ENCODE data around the gene HERC2. TPM values are rescaled to one million over a fixed set of nuclear protein-coding genes. Genes with fewer than 3 reads are reported as not detected.
A peak's percentile ranks its signal among the peaks of the same experiment; 100 is the strongest.
"Not testable (repeated sequence)": the region's sequence is repeated elsewhere in the genome, so short reads cannot be mapped to it uniquely, and the experiment has no call there.

The HERC2 gene
- total and polyA plus RNA-seq, 5 experiments from 2014 or later: 7.9 to 46.4 (median 11.3) TPM

DNA sequence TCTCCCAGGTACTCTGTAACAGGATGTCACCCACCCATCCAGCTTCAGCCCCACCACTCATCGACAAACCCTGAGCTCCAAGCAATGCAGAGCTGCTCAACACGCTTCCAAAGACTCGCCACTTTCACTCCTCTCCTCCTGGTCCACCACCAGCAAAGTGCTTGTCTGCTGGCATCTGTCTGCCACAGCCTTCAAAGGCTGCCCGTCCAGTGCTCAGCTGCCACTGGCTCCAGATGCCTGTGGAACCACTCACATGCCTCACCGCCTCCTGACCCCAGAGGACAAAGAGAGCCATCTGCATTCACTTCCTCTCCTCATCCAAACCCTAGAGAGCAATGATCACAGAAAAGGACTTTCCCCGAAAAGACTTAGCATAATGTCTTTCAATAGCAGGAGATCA, 113.4 kb downstream of the HERC2 start:
- DNase-seq (no peak), ATAC-seq (no peak)
- H3K9me3 Mint-ChIP-seq: no peaks in the 10 kb centered on the region
- H3K27ac Mint-ChIP-seq: peak overlapping the region in 3 of 10 donors; percentile 11 to 67 (median 64)
- H3K27me3 Mint-ChIP-seq: no peaks in the 10 kb centered on the region
- H3K4me1 Mint-ChIP-seq: peaks cover 0 to 3% (median 0%) of the 10 kb centered on the region in 4 donors
- H3K4me3 Mint-ChIP-seq: no peak overlapping the region
- peaks cover 0 to 55% (median 12%) of the 10 kb centered on the region in 3 donors for H3K36me3 Mint-ChIP-seq
- POLR2A ChIA-PET: no interaction called here

DNA sequence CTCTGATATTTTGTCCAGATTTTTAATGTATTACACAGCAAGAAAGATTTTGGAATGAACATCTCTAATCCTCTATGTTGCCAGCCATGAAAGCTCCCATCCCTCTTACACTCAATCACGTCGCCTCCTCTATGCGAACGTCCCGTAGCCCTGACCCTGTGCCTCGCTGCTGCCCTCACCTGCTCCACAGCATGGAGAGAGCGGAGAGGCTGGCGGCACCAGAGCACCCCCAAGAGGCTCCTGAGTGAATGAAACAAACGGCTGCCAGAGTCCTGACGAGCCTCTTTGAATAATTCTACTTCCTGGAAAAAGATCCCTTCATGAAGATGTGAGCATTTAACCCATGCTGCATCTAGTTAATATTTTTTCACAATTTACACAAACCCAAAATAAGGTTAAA, 116.3 kb downstream of the HERC2 start:
- H3K4me1 Mint-ChIP-seq, H3K4me3 Mint-ChIP-seq, H3K27ac Mint-ChIP-seq, DNase-seq, H3K9me3 Mint-ChIP-seq, ATAC-seq, POLR2A ChIA-PET, H3K27me3 Mint-ChIP-seq: not testable (repeated sequence)
- H3K36me3 Mint-ChIP-seq: peaks cover 4 to 64% (median 13%) of the 10 kb centered on the region in 3 donors

DNA sequence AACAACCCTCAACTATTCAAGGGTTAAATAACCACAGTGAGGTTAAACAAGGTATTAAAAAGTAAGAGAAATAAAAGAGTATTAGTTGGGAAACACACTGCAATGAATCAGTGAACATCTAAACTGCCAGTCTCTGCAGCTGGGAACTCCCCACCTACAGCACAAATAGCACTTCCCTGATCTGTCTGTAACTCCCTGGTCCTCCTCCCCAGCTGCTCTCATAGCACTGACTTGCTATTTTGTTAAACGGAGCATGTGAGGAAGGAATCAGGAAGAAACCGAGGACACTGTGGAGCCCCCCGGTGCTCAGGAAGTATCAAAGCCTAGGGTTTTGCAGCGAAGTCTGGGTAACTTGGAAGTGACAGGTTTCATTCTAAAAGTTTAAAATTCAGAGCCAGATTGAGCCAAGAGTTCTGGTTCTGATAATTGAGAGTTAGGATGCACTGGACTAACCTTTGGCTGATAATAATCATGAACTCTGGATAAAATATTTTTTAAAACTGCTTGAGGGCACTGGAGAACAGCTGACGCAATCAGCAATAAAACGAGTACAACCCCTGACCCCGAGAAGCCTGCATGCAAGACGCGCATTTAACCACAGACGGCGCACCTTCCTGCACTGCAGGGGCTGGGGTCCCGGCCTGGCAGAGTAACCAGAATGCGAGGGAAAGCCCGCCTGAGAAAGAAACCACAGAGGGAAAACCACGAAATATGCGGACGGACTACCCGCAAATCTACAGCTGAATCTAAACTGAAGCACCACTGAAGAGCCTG, 118.7 kb downstream of the HERC2 start:
- H3K4me3 Mint-ChIP-seq: peak overlapping the region in 2 of 10 donors; percentile 31 to 72
- peak in 1 of 10 donors; percentile 5 for DNase-seq
- H3K4me1 Mint-ChIP-seq, ATAC-seq, H3K9me3 Mint-ChIP-seq, H3K27me3 Mint-ChIP-seq, POLR2A ChIA-PET: not testable (repeated sequence)
- H3K27ac Mint-ChIP-seq: peak overlapping the region in 4 of 10 donors; percentile 53 to 85 (median 62)
- peaks cover 5 to 69% (median 21%) of the 10 kb centered on the region in 3 donors for H3K36me3 Mint-ChIP-seq

DNA sequence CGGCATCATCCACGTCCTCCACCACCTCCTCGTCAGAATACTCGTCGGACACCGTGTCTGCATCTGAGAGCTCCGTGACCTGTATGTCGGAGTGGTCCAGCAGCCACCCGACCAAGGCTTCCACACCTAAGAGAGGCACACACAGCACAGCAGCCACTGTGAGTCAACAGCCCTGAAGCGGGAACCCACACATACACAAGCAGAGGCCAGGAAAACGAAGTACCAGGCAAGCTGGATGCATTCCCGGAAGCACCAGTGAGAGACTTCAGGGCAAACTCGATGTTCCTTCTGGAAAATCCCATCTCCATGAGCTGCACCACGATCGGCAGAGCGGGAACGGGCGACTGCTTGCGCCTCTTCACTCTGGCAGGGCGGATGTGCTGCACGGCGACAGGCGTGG, 119.9 kb downstream of the HERC2 start:
- DNase-seq, H3K4me3 Mint-ChIP-seq, H3K27me3 Mint-ChIP-seq, ATAC-seq, H3K4me1 Mint-ChIP-seq, H3K9me3 Mint-ChIP-seq, POLR2A ChIA-PET: not testable (repeated sequence)
- Mint-ChIP-seq H3K36me3 (peaks cover 9 to 71% (median 30%) of the 10 kb centered on the region in 3 donors), H3K27ac (peak overlapping the region in 1 of 10 donors; percentile 57)

DNA sequence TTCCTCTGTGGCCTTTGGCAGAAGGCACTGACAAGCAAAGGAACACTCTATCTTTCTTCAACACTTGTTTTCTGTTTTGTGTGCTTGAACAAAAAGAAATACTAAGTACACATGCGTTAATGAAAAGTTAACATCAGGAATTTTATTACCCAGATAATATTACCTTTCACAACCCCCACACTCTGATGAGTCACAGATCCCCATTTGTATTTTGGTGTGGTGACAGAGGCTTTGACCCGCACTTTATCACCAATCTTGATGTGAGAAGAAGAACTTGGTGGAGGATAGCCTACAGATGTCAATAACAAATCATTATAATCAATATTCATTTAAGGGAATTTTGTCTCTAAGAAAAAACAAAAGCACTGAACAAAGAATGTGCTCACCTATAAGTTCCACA, 123.8 kb downstream of the HERC2 start:
- ATAC-seq, DNase-seq, H3K27me3 Mint-ChIP-seq, H3K9me3 Mint-ChIP-seq, H3K4me3 Mint-ChIP-seq, POLR2A ChIA-PET, H3K27ac Mint-ChIP-seq, H3K4me1 Mint-ChIP-seq: not testable (repeated sequence)
- H3K36me3 Mint-ChIP-seq: peaks cover 9 to 72% (median 47%) of the 10 kb centered on the region in 3 donors

DNA sequence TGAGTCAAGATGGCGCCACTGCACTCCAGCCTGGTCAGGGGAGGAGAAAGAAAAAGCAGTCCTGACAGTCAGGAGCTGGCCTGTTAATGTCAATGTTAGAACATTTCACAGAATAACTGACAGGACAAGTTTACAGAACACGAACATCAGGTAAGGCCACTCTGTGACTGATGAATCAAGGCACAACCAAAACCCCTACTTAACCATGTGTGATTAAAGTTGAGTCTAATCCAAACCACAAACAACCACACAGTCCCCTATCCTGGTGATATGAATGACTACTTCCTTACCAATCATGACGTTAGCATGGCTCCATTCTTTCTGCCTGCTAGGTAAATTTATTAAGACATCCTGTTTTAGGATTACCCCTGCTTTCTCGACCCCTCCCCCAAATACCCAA, 124.3 kb downstream of the HERC2 start:
- POLR2A ChIA-PET, H3K27me3 Mint-ChIP-seq, H3K27ac Mint-ChIP-seq, ATAC-seq, H3K9me3 Mint-ChIP-seq, H3K4me3 Mint-ChIP-seq, H3K4me1 Mint-ChIP-seq, DNase-seq: not testable (repeated sequence)
- peaks cover 9 to 77% (median 47%) of the 10 kb centered on the region in 3 donors for H3K36me3 Mint-ChIP-seq

DNA sequence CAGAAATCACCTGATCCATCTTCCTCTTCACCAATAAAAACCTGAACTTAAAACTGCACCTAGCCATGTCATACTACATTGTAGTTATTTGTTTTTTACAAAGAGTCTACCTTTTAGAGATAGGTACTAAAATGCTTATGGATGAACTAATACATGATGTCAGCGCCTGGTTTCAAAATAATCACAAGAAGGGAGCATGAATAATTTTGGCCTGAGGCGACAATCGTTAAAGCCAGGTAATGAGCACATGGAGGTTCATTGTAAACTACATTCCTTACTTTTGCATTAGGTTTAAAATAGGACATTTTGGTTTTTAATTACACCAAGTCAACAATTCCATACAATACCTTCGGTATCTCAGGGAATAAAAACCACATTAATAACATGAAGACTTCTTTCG, 125.4 kb downstream of the HERC2 start:
- DNase-seq, H3K4me1 Mint-ChIP-seq, H3K9me3 Mint-ChIP-seq, POLR2A ChIA-PET, ATAC-seq, H3K27me3 Mint-ChIP-seq, H3K27ac Mint-ChIP-seq, H3K4me3 Mint-ChIP-seq: not testable (repeated sequence)
- peaks cover 9 to 82% (median 55%) of the 10 kb centered on the region in 3 donors for H3K36me3 Mint-ChIP-seq

DNA sequence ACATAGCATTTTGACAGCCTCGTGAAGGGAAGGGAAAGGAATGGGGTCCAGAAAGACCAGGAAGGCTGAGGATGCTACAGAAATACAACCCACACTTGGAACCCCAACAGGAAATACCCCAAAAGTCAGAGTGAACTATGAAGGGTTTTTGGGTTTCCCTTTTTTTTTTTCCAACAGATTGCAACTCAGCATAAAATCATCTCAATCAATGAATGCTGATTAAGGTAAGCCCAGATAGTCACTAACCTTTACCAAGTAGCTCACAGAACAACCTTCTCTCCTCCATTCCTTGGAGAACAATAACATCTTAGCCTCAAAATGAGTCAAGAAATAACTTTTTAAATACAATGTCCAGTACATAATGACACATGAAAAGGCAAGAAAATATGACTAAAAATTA, 129.2 kb downstream of the HERC2 start:
- DNase-seq: no peak
- Mint-ChIP-seq H3K36me3 (peaks cover 0 to 80% (median 44%) of the 10 kb centered on the region in 3 donors), H3K4me1 (peaks cover 0 to 2% (median 0%) of the 10 kb centered on the region in 4 donors), H3K4me3 (peak overlapping the region in 1 of 10 donors; percentile 8), H3K27me3 (no peaks in the 10 kb centered on the region), H3K27ac (peak overlapping the region in 3 of 10 donors; percentile 33 to 66 (median 58)), H3K9me3 (no peaks in the 10 kb centered on the region)
- ATAC-seq: no peak
- POLR2A ChIA-PET: no interaction called here

DNA sequence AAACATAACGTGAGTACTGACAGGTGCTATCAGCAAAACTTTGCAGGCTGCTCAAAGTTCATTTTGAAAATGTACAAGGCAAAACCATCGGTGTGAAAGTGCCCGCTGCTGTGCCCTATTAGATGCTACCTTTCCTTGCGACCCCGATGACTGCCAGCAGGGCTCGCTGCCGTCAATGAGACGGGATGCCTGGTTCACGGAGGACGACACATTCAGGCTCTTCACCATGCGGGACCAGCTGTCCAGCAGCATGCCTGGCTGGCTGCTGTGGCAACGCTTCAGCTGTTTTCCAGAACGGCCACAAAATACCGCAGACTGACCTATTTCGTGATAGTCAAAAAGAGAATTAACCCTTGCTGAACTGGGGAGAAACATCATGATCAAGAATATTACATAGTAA, 130.1 kb downstream of the HERC2 start:
- ATAC-seq (no peak), DNase-seq (no peak)
- H3K9me3 Mint-ChIP-seq: no peaks in the 10 kb centered on the region
- peaks cover 0 to 82% (median 45%) of the 10 kb centered on the region in 3 donors for H3K36me3 Mint-ChIP-seq
- no peak overlapping the region for H3K27ac Mint-ChIP-seq
- POLR2A ChIA-PET: no interaction called here
- H3K27me3 Mint-ChIP-seq: no peaks in the 10 kb centered on the region
- no peak overlapping the region for H3K4me3 Mint-ChIP-seq
- peaks cover 0 to 2% (median 0%) of the 10 kb centered on the region in 4 donors for H3K4me1 Mint-ChIP-seq

DNA sequence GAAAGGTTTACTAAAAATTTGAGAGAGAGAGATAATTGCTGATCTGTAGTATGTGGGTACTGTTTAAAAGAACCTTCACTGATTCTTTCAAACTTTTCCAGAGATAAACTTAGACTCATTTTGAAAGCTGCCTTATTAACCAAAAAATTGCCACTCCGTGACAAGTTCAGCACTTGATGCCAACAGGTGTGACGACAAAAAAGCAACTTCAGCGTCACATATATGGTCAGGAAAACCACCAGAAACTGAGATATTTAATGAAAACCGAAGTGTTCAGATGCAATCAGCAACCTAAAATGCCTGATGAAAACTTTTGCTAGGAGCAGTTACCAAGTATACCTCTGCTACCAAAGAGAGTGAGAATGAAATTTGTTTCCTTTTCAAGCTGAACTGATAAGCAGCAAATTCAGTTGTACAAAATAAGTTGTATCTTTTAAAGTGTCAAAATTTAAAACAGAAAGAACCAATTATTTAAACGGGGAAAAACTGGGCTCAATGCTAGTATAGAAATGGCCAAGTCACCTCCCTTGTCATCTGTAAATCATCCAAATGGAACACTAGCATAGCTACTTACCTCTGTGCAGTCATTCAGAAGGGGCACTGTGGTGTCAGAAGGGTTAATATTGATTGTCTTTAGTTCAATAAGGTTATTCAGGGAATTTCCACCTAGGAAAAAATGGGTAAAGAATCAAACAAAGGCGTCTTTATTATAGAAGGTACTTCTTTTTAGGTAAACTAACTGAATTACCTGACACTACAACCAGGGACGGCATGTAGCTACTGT, 131.4 kb downstream of the HERC2 start:
- ATAC-seq: no peak
- no peak overlapping the region for H3K27ac Mint-ChIP-seq
- POLR2A ChIA-PET: no interaction called here
- no peaks in the 10 kb centered on the region for H3K9me3 Mint-ChIP-seq
- peaks cover 0 to 2% (median 0%) of the 10 kb centered on the region in 4 donors for H3K4me1 Mint-ChIP-seq
- H3K36me3 Mint-ChIP-seq: peaks cover 0 to 79% (median 41%) of the 10 kb centered on the region in 3 donors
- no peak for DNase-seq
- H3K4me3 Mint-ChIP-seq: peak overlapping the region in 1 of 10 donors; percentile 18
- no peaks in the 10 kb centered on the region for H3K27me3 Mint-ChIP-seq

DNA sequence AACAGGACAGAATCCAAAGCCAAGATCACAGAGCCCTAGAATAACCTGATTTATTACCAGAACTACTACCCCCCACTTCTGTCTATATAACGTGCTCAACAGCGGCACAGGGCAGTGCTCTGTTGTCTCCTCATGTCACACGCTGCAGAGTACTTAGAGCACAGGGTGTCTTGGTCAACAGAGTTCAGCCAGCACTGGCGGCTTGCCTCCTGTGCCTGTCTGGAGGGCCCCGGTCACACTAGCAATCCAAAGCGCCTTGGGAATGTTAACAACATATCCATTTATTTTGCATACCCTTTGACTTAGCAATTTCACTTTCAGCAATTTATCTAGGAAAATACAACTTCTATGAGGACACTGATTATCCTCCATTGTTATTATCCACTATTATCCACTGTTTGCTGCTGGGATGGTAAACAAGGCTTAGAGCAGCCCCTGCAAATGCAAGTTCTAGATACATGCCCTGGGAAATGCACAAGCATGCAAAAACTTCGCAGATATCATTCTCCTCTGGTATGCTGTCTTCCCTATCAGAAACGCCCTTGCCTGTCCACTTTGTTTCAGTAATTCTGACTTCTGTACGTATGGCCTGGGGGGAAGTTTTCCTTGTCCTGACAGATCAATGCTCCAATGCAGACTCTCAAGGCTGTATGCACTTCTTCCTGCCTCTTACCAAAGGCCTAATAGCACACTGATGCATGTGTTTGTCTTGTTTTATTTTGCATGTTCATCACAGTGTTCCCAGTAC, 136.7 kb downstream of the HERC2 start:
- H3K36me3 Mint-ChIP-seq: peaks cover 0 to 75% (median 25%) of the 10 kb centered on the region in 3 donors
- no peaks in the 10 kb centered on the region for H3K4me1 Mint-ChIP-seq
- no peak overlapping the region for H3K27ac Mint-ChIP-seq
- H3K9me3 Mint-ChIP-seq: no peaks in the 10 kb centered on the region
- no peak overlapping the region for H3K4me3 Mint-ChIP-seq
- ATAC-seq: no peak
- H3K27me3 Mint-ChIP-seq: no peaks in the 10 kb centered on the region
- POLR2A ChIA-PET: no interaction called here
- DNase-seq: no peak

DNA sequence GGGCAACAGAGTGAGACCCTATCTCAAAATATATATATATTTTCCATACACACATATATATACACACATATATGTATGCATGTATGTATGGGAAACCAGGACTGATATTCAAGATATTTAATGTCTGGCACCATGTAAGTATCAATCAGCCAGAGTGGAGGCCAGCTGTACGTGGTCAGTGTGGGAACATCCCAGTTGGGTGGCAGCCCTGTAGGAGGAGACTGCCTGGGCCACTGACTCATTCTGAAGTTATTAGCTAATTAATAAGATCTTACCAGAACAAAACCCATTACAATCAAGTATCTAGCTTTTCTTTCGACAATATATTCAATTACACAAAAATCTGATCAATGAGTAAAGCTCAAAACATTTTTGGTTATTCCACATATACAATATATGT, 137.8 kb downstream of the HERC2 start:
- POLR2A ChIA-PET: no interaction called here
- no peak for ATAC-seq
- no peak overlapping the region for H3K4me3 Mint-ChIP-seq

DNA sequence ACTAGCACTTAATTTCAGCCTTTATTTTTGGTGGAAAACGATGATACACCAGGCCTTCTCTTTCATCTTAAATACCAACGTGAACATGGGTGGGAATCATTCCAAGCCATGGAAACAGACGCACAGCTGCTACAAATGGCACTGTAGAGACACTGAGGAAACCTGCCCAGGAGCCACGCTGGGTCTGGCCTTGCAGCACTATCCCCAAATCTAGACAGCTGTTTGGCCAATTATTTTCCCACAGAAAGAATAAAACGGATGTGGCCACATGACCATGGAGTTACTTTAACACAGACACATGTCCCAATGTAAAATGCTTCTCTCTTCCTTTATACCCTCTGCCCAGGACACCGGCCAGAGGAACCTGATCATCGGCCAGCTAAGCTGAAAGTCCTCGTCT, 139.2 kb downstream of the HERC2 start:
- no peaks in the 10 kb centered on the region for H3K4me1 Mint-ChIP-seq
- no peak for DNase-seq
- ATAC-seq: no peak
- POLR2A ChIA-PET: no interaction called here
- H3K4me3 Mint-ChIP-seq: no peak overlapping the region
- peak overlapping the region in 3 of 10 donors; percentile 32 to 53 (median 47) for H3K27ac Mint-ChIP-seq
- peaks cover 0 to 75% (median 22%) of the 10 kb centered on the region in 3 donors for H3K36me3 Mint-ChIP-seq
- no peaks in the 10 kb centered on the region for H3K27me3 Mint-ChIP-seq
- H3K9me3 Mint-ChIP-seq: no peaks in the 10 kb centered on the region

More for the DNA sequence above, 137.8 kb downstream of the HERC2 start:
- no peak for DNase-seq
- Mint-ChIP-seq H3K4me1 (no peaks in the 10 kb centered on the region), H3K27me3 (no peaks in the 10 kb centered on the region), H3K27ac (no peak overlapping the region), H3K9me3 (no peaks in the 10 kb centered on the region), H3K36me3 (peaks cover 0 to 76% (median 24%) of the 10 kb centered on the region in 3 donors)

All from naive thymus-derived CD8-positive, alpha-beta T cell (primary cell).